ENCODE results near the gene PDE4D.

GRCh38 chr5:59423021-59423420, 470.5 kb downstream of the PDE4D start:
- TF ChIP-seq CTCF (IDR thresholded peaks at IDR 0.05) (no peak), POLR2A (IDR thresholded peaks at IDR 0.05) (no peak)
